MM.1S (cell line): ENCODE measurements around the gene GAGE2A.
"Not testable (repeated sequence)": the region's sequence is repeated elsewhere in the genome, so short reads cannot be mapped to it uniquely, and the experiment has no call there.

ENCODE experiments used
- DNase-seq: peaks from one replicate; pipeline ENCODE4 v3.0.0-alpha.2; 2015
- H2AFZ ChIP-seq: fragments of 300-600 bp; sonication (generic); 2 replicates; pipeline ENCODE4 v1.6.0; 2016; ENCODE audit warnings: antibody characterized with exemption, low read length
- H3F3A ChIP-seq: fragments of 300-600 bp; sonication (generic); 2 replicates; pipeline ENCODE4 v1.6.1; 2016; ENCODE audit warnings: mild to moderate bottlenecking, antibody characterized with exemption, low read length, moderate library complexity, mixed read lengths; ENCODE audit not compliant: insufficient read depth
- H3K27ac ChIP-seq: fragments of 300-600 bp; sonication (generic); 2 replicates; pipeline ENCODE4 v1.5.1; 2016; ENCODE audit warnings: mild to moderate bottlenecking, low read length
- H3K27me3 ChIP-seq: fragments of 300-600 bp; sonication (generic); replicated peaks from 2 replicates; pipeline ENCODE4 v1.6.0; 2016; ENCODE audit warnings: low read length; ENCODE audit not compliant: insufficient read depth
- H3K36me3 ChIP-seq: fragments of 300-600 bp; sonication (generic); replicated peaks from 2 replicates; pipeline ENCODE4 v1.6.1; 2016; ENCODE audit warnings: mild to moderate bottlenecking, low read length, mixed read lengths; ENCODE audit not compliant: insufficient read depth
- H3K4me1 ChIP-seq: fragments of 300-600 bp; sonication (generic); 2 replicates; pipeline ENCODE4 v1.6.1; 2016; ENCODE audit warnings: low read length, mixed read lengths
- H3K4me2 ChIP-seq: fragments of 300-600 bp; sonication (generic); 2 replicates; pipeline ENCODE4 v1.6.0; 2016; ENCODE audit warnings: low read depth, low read length
- H3K4me3 ChIP-seq: fragments of 300-600 bp; sonication (generic); 2 replicates; pipeline ENCODE4 v1.5.1; 2016; ENCODE audit warnings: low read length, mixed read lengths
- H3K79me2 ChIP-seq: fragments of 300-600 bp; sonication (generic); 2 replicates; pipeline ENCODE4 v1.6.1; 2016; ENCODE audit warnings: mixed run types, low read length, mixed read lengths
- H3K9ac ChIP-seq: fragments of 300-600 bp; sonication (generic); 2 replicates; pipeline ENCODE4 v1.6.1; 2016; ENCODE audit warnings: low read length, mixed read lengths
- H3K9me2 ChIP-seq: fragments of 300-600 bp; sonication (generic); replicated peaks from 2 replicates; pipeline ENCODE4 v1.6.1; 2016; ENCODE audit warnings: mild to moderate bottlenecking, low read length, mixed read lengths; ENCODE audit not compliant: insufficient read depth
- H3K9me3 ChIP-seq: fragments of 300-600 bp; sonication (generic); replicated peaks from 2 replicates; pipeline ENCODE4 v1.6.1; 2016; ENCODE audit warnings: mild to moderate bottlenecking, low read length, mixed read lengths; ENCODE audit not compliant: insufficient read depth
- H4K20me1 ChIP-seq: fragments of 300-600 bp; sonication (generic); 2 replicates; pipeline ENCODE4 v1.6.1; 2016; ENCODE audit warnings: mild to moderate bottlenecking, low read length, moderate library complexity, mixed read lengths; ENCODE audit not compliant: insufficient read depth

Gene GAGE2A

GRCh38 chrX:49589196-49589595, at the start of gene GAGE2A:
GAGE2A (plus strand) TSS chrX:49589496; CDS start chrX:49590651, 1,155 bp downstream.
- not testable (repeated sequence) for H3K79me2 ChIP-seq, H3K4me3 ChIP-seq, H2AFZ ChIP-seq, H3K27ac ChIP-seq, DNase-seq, H4K20me1 ChIP-seq, H3K27me3 ChIP-seq, H3K4me2 ChIP-seq, H3F3A ChIP-seq, H3K9me2 ChIP-seq, H3K9me3 ChIP-seq, H3K36me3 ChIP-seq, H3K9ac ChIP-seq, H3K4me1 ChIP-seq

GRCh38 chrX:49541433-49541832, 47.9 kb upstream of the GAGE2A start, which contains the start of gene GAGE12D:
GAGE12D (plus strand) TSS chrX:49541733; CDS start chrX:49542888, 1,155 bp downstream.
- not testable (repeated sequence) for H3K4me1 ChIP-seq, H3K9me3 ChIP-seq, H2AFZ ChIP-seq, H3K27me3 ChIP-seq, DNase-seq, H3F3A ChIP-seq, H3K4me3 ChIP-seq, H3K9ac ChIP-seq, H3K36me3 ChIP-seq, H3K4me2 ChIP-seq, H3K79me2 ChIP-seq, H3K27ac ChIP-seq, H4K20me1 ChIP-seq, H3K9me2 ChIP-seq

- H3K79me2 ChIP-seq, H3F3A ChIP-seq, H2AFZ ChIP-seq, H4K20me1 ChIP-seq, H3K36me3 ChIP-seq, DNase-seq, H3K9me3 ChIP-seq, H3K27me3 ChIP-seq, H3K4me3 ChIP-seq, H3K4me1 ChIP-seq, H3K9me2 ChIP-seq, H3K9ac ChIP-seq, H3K27ac ChIP-seq, H3K4me2 ChIP-seq: not testable (repeated sequence)
Measured at GRCh38 chrX:49550989-49551388, 38.3 kb upstream of the GAGE2A start, which contains the start of gene GAGE12E. GAGE12E (plus strand) TSS chrX:49551289; CDS start chrX:49552444, 1,155 bp downstream.

GRCh38 chrX:49560542-49560941, 28.8 kb upstream of the GAGE2A start, which contains the start of gene GAGE12F:
GAGE12F (plus strand) TSS chrX:49560842; CDS start chrX:49561997, 1,155 bp downstream.
- H3K4me1 ChIP-seq, H3F3A ChIP-seq, H2AFZ ChIP-seq, DNase-seq, H3K36me3 ChIP-seq, H3K4me2 ChIP-seq, H3K27me3 ChIP-seq, H3K27ac ChIP-seq, H3K79me2 ChIP-seq, H3K9me3 ChIP-seq, H3K9ac ChIP-seq, H4K20me1 ChIP-seq, H3K4me3 ChIP-seq, H3K9me2 ChIP-seq: not testable (repeated sequence)

GRCh38 chrX:49568728-49569127, 20.6 kb upstream of the GAGE2A start:
- H3K4me2 ChIP-seq, H3K4me3 ChIP-seq, H3F3A ChIP-seq, H3K36me3 ChIP-seq, H3K9me2 ChIP-seq, H3K27me3 ChIP-seq, H3K79me2 ChIP-seq, H2AFZ ChIP-seq, H3K9me3 ChIP-seq, H4K20me1 ChIP-seq, DNase-seq, H3K9ac ChIP-seq, H3K4me1 ChIP-seq, H3K27ac ChIP-seq: not testable (repeated sequence)

- H3K4me3 ChIP-seq, DNase-seq: not testable (repeated sequence)
Measured at GRCh38 chrX:49569152-49569551, 20.1 kb upstream of the GAGE2A start.

GRCh38 chrX:49570100-49570499, 19.2 kb upstream of the GAGE2A start, which contains the start of gene GAGE12G:
GAGE12G (plus strand) TSS chrX:49570400; CDS start chrX:49571555, 1,155 bp downstream.
- H4K20me1 ChIP-seq, H3K4me1 ChIP-seq, H3K79me2 ChIP-seq, H2AFZ ChIP-seq, H3K4me3 ChIP-seq, H3F3A ChIP-seq, H3K9me3 ChIP-seq, H3K27me3 ChIP-seq, H3K27ac ChIP-seq, H3K9ac ChIP-seq, H3K4me2 ChIP-seq, H3K36me3 ChIP-seq, H3K9me2 ChIP-seq, DNase-seq: not testable (repeated sequence)

More at GRCh38 chrX:49569152-49569551, 20.1 kb upstream of the GAGE2A start:
- not testable (repeated sequence) for H3K9ac ChIP-seq, H3K36me3 ChIP-seq, H3K4me2 ChIP-seq, H3K9me3 ChIP-seq, H3K9me2 ChIP-seq, H3K79me2 ChIP-seq, H3K27ac ChIP-seq, H3K27me3 ChIP-seq, H3F3A ChIP-seq, H2AFZ ChIP-seq, H3K4me1 ChIP-seq, H4K20me1 ChIP-seq

GRCh38 chrX:49579649-49580048, 9.6 kb upstream of the GAGE2A start, which contains the start of gene GAGE12H:
GAGE12H (plus strand) TSS chrX:49579949; CDS start chrX:49581104, 1,155 bp downstream.
- not testable (repeated sequence) for H3K9ac ChIP-seq, H3K36me3 ChIP-seq, H3K4me3 ChIP-seq, H2AFZ ChIP-seq, H3K9me2 ChIP-seq, DNase-seq, H4K20me1 ChIP-seq, H3K4me2 ChIP-seq, H3K79me2 ChIP-seq, H3F3A ChIP-seq, H3K4me1 ChIP-seq, H3K27ac ChIP-seq, H3K9me3 ChIP-seq, H3K27me3 ChIP-seq
